KOPT-K1 (cell line): ENCODE measurements around the gene JUNB.
A peak's percentile ranks its signal among the peaks of the same experiment; 100 is the strongest.
"Not testable (repeated sequence)": the region's sequence is repeated elsewhere in the genome, so short reads cannot be mapped to it uniquely, and the experiment has no call there.

Experiments used
- H3K27ac ChIP-seq: fragments of 200-600 bp; sonication (generic); 2 replicates; pipeline ENCODE4 v1.5.1; 2016; ENCODE audit warnings: antibody characterized with exemption, mild to moderate bottlenecking, low read depth, low read length; ENCODE audit not compliant: poor library complexity, severe bottlenecking
- H3K36me3 ChIP-seq: fragments of 200-600 bp; sonication (generic); 2 replicates; pipeline ENCODE4 v1.5.1; 2017; ENCODE audit warnings: antibody characterized with exemption, mild to moderate bottlenecking, low read length, moderate library complexity; ENCODE audit not compliant: insufficient read depth
- H3K9me3 ChIP-seq: fragments of 200-600 bp; sonication (generic); 2 replicates; pipeline ENCODE4 v1.5.1; 2017; ENCODE audit warnings: antibody characterized with exemption, low read length, mild to moderate bottlenecking; ENCODE audit not compliant: insufficient read depth, poor library complexity, severe bottlenecking

The JUNB gene

DNA sequence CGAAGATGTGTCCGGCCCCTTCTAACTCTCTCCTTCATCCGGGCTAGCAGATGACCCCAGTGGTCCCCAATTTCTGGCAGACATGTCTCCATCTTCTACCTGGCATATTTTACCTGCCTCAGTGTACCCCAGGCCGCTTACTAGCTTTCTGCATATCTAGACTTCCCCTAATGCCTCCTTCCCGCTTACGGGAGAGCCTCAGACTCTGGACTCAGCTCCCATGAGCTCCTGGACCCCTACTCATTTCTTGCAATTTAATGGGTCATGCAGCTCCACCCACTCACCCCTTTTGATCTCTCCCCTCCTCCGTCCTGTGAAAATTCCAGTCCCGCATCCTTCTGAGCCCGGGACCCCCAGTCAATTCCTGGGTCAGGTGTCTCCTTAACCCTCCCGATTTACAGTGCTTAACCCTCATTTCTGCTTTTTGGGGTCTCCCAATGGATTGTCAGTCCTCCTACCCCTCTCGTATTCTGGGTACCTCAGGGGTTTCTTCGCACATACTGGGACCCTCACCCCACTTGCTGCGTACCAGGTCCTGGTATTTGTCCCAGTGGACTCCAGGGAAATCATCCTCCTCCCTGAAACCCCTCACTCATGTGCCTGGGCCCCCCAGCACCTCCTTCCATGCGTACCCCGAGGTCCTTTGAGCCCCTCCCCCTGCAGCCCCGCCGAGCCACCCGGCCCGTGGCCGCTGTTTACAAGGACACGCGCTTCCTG lies 500 bp upstream of the JUNB start:
- peak overlapping the region; percentile 94 for H3K27ac ChIP-seq
- H3K36me3 ChIP-seq: no peaks in the 10 kb centered on the region

DNA sequence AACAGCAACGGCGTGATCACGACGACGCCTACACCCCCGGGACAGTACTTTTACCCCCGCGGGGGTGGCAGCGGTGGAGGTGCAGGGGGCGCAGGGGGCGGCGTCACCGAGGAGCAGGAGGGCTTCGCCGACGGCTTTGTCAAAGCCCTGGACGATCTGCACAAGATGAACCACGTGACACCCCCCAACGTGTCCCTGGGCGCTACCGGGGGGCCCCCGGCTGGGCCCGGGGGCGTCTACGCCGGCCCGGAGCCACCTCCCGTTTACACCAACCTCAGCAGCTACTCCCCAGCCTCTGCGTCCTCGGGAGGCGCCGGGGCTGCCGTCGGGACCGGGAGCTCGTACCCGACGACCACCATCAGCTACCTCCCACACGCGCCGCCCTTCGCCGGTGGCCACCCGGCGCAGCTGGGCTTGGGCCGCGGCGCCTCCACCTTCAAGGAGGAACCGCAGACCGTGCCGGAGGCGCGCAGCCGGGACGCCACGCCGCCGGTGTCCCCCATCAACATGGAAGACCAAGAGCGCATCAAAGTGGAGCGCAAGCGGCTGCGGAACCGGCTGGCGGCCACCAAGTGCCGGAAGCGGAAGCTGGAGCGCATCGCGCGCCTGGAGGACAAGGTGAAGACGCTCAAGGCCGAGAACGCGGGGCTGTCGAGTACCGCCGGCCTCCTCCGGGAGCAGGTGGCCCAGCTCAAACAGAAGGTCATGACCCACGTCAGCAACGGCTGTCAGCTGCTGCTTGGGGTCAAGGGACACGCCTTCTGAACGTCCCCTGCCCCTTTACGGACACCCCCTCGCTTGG lies 966 bp downstream of the JUNB start:
- Histone ChIP-seq H3K36me3 (peaks cover 4% of the 10 kb centered on the region; the same call in 1 of the 2 replicates), H3K9me3 (no peaks in the 10 kb centered on the region), H3K27ac (peak overlapping the region; percentile 94)

More for the DNA sequence above, 500 bp upstream of the JUNB start:
- no peaks in the 10 kb centered on the region for H3K9me3 ChIP-seq

DNA sequence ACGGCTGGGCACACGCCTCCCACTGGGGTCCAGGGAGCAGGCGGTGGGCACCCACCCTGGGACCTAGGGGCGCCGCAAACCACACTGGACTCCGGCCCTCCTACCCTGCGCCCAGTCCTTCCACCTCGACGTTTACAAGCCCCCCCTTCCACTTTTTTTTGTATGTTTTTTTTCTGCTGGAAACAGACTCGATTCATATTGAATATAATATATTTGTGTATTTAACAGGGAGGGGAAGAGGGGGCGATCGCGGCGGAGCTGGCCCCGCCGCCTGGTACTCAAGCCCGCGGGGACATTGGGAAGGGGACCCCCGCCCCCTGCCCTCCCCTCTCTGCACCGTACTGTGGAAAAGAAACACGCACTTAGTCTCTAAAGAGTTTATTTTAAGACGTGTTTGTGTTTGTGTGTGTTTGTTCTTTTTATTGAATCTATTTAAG lies 1.6 kb downstream of the JUNB start:
- H3K36me3 ChIP-seq: peaks cover 4% of the 10 kb centered on the region; the same call in 1 of the 2 replicates
- H3K9me3 ChIP-seq: no peaks in the 10 kb centered on the region
- peak overlapping the region; percentile 94 for H3K27ac ChIP-seq

DNA sequence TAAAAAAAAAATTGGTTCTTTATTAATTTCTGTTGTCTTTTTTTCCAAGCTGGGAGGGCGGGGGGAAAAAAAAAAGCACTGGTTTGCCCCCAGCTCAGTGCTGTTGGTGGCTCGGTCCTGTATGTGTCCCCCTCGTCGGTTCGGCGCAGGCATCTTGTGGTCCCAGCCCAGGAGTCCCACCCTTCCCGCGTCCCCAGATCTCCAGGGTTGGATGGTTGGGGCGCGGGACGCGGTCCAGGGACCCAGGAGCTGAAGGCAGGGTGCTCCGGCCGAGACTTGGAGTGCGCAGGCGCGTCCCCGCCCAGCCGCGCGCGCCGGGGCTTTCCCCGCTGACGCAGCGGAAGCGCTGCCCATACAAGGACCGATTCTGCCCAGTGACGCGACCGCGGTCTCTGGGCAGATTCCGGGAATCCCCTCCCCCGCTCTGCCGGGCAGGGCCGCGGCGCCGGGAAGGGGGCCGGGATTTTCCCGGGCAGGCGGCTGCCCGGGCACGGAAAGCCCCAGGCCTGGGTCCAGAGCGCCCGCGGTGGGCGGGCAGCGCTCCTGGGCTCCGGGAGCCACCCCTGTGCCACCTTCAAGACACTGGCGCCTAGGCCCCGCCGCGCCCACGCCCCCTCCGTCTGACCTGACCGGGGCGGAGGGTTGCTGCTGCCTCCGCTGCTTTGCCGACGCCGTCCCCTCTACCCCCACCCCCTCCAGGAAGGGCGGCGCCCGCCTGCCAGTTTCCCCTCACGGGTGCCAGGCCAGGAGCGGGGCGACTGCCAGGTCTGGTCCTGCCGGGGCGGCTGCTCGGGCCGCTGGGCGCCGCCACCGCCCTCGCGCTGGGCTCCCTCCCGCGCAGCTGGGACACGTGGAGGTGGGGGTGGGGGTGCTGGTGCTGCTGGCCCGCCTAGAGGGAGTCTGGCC lies 2.3 kb downstream of the JUNB start:
- Histone ChIP-seq H3K9me3 (no peaks in the 10 kb centered on the region), H3K27ac (peak overlapping the region; percentile 94), H3K36me3 (peaks cover 4% of the 10 kb centered on the region; the same call in 1 of the 2 replicates)

GRCh38 chr19:12794196-12794941 lies 3.1 kb downstream of the JUNB start:
- peaks cover 7% of the 10 kb centered on the region for H3K36me3 ChIP-seq
- no peaks in the 10 kb centered on the region for H3K9me3 ChIP-seq
- H3K27ac ChIP-seq: peak overlapping the region; percentile 94

GRCh38 chr19:12794971-12795381 lies 3.7 kb downstream of the JUNB start:
- H3K9me3 ChIP-seq: no peaks in the 10 kb centered on the region
- H3K27ac ChIP-seq: no peak overlapping the region
- peaks cover 13% of the 10 kb centered on the region for H3K36me3 ChIP-seq

- no peaks in the 10 kb centered on the region for H3K9me3 ChIP-seq
- H3K36me3 ChIP-seq: peaks cover 16% of the 10 kb centered on the region
- H3K27ac ChIP-seq: peak overlapping the region; percentile 37
Observed at GRCh38 chr19:12796146-12797071, 5.1 kb downstream of the JUNB start.

- H3K27ac ChIP-seq: no peak overlapping the region
- no peaks in the 10 kb centered on the region for H3K9me3 ChIP-seq
Observed at GRCh38 chr19:12797141-12797587, 5.9 kb downstream of the JUNB start.

GRCh38 chr19:12797607-12798006 lies 6.3 kb downstream of the JUNB start:
- H3K9me3 ChIP-seq, H3K27ac ChIP-seq: not testable (repeated sequence)
- peaks cover 16% of the 10 kb centered on the region for H3K36me3 ChIP-seq

More at GRCh38 chr19:12797141-12797587, 5.9 kb downstream of the JUNB start:
- peaks cover 16% of the 10 kb centered on the region for H3K36me3 ChIP-seq

DNA sequence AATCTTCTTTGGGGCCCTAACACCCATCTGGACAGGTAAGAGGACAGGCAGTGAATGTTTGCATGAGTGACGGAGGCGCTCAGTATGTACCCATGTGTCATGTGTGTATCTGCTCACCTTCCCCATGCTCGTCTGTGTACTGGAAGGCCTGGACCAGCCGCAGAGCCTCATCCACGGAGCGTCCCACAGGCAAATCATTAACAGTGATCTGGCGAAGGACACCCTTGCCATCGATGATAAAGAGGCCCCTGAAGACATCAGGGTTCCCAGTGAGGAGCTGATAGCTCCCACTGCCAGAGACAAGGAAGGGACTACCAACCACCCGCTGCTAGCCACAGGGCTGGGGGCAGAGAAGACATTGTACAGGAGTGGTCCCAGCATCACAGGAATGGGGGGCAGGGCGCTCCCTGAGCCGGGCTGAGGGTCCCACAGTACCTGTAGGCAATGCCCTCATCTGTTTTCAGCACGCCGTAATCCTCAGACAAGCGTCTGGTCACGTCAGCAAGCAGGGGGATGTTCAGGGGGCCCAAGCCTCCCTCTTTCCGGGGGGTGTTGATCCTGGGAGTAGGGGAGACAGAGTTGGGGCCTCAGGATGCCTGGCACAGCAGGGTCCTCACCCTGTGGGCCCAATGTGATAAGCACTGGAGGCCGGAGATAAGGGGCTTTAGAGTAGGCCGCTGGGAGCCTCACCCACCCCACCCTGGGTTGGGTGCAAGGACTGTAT lies 8.6 kb downstream of the JUNB start:
- Histone ChIP-seq H3K36me3 (peaks cover 16% of the 10 kb centered on the region), H3K9me3 (no peaks in the 10 kb centered on the region), H3K27ac (no peak overlapping the region)

GRCh38 chr19:12800466-12800770 lies 9.1 kb downstream of the JUNB start:
- H3K36me3 ChIP-seq: peaks cover 16% of the 10 kb centered on the region
- H3K9me3 ChIP-seq: no peaks in the 10 kb centered on the region
- H3K27ac ChIP-seq: no peak overlapping the region

DNA sequence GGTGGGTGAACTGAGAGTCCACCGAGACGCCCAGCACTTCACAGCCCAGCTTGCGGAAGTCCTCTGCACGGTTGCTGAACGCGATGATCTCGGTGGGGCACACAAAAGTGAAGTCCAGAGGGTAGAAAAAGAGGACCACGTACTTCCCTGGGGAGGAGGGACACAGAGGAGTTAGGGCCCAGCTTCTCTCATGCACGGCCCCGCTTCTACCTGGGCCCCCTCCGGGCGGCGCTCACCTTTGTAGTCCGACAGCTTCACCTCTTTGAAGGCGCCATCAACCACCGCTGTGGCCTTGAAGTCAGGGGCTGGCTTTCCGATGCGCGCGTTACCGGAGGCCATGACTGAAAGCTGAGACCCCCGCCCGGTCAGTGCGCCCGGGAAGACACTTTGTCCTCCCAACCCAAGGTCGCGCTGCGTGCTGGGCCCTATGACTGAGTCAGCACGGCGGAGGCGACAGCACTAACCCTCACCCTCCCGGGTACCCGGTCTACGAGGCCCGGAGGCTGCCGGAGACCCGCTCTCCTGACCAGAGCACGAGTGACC lies 9.7 kb downstream of the JUNB start:
- Histone ChIP-seq H3K9me3 (no peaks in the 10 kb centered on the region), H3K27ac (peak overlapping the region; percentile 67), H3K36me3 (peaks cover 16% of the 10 kb centered on the region)
